T-helper 2 cell treated with Interferon-gamma antibody and Interleukin-4, amounts not matched to agents 5 μg/mL and 100 μg/mL, for 36 hours (primary cell): ENCODE measurements around the gene PRIMA1.

Source experiments
- DNase-seq: peaks from one replicate; pipeline ENCODE4 v3.0.0; 2021; ENCODE audit warnings: low spot score
- H3K27ac Mint-ChIP-seq: one replicate; pipeline ENCODE4 v1.8.0; 2021; ENCODE audit warnings: mild to moderate bottlenecking, mixed read lengths
- H3K27me3 Mint-ChIP-seq: one replicate; pipeline ENCODE4 v1.8.0; 2021; ENCODE audit warnings: low read depth, mixed read lengths
- H3K36me3 Mint-ChIP-seq: one replicate; pipeline ENCODE4 v1.8.0; 2021; ENCODE audit warnings: low read depth, mixed read lengths
- H3K4me1 Mint-ChIP-seq: one replicate; pipeline ENCODE4 v1.8.0; 2021; ENCODE audit warnings: low read depth, mixed read lengths
- H3K4me3 Mint-ChIP-seq: one replicate; pipeline ENCODE4 v1.8.0; 2022; ENCODE audit warnings: mild to moderate bottlenecking, moderate library complexity, mixed read lengths
- H3K9me3 Mint-ChIP-seq: one replicate; pipeline ENCODE4 v1.8.0; 2021; ENCODE audit warnings: mixed read lengths

Gene PRIMA1

DNA sequence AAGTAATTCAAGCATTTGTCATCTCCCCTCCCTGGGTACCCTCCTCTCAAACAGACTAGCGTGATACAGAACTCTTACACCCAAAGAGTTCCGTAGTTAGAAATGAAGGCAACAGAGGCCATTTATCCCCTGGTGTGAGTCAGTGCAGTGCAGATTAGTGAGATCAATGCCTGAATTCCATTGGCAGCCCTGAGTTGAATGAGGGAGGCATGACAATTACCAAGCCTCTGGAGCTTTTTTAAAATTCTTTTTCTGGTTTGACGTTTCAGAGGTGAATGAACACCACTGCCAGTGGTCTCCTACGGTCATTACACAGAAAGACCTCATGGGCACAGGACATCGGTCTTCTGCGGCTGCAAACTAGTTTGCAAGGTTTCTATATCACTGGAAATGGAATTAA, 94.4 kb downstream of the PRIMA1 start:
- no peak for DNase-seq
- Mint-ChIP-seq H3K27me3 (peaks cover 4% of the 10 kb centered on the region), H3K4me3 (no peak overlapping the region), H3K9me3 (no peaks in the 10 kb centered on the region), H3K4me1 (no peaks in the 10 kb centered on the region), H3K36me3 (no peaks in the 10 kb centered on the region), H3K27ac (no peak overlapping the region)

- no peak for DNase-seq
- Mint-ChIP-seq H3K36me3 (no peaks in the 10 kb centered on the region), H3K27me3 (peaks cover 16% of the 10 kb centered on the region), H3K4me1 (no peaks in the 10 kb centered on the region), H3K27ac (no peak overlapping the region), H3K9me3 (no peaks in the 10 kb centered on the region), H3K4me3 (no peak overlapping the region)
These were observed 97.1 kb downstream of the PRIMA1 start for GRCh38 chr14:93691042-93691780.

DNA sequence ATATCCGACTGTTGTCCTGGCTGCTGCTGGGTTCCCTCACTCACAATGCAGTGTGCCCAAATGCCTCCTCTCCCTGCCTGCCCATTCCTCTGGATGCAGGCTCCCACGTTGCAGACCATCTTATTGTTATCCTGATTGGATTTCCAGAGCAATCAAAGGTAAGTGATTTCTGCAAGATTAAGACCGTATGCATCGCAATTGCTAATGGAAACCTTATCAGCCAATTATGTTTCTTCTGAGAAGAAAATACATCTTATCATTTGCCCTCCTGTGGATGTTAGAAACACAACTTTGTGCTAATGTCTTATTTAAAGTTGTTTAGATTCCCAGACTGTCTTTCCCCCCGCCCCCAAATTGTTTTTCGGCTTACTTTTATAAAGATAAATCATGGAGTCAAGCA, 98.1 kb downstream of the PRIMA1 start:
- Mint-ChIP-seq H3K27ac (no peak overlapping the region), H3K4me3 (no peak overlapping the region), H3K9me3 (no peaks in the 10 kb centered on the region), H3K36me3 (no peaks in the 10 kb centered on the region), H3K4me1 (no peaks in the 10 kb centered on the region), H3K27me3 (peaks cover 18% of the 10 kb centered on the region)
- DNase-seq, result no peak

GRCh38 chr14:93688820-93689219, 99.5 kb downstream of the PRIMA1 start:
- no peaks in the 10 kb centered on the region for H3K4me1 Mint-ChIP-seq
- H3K36me3 Mint-ChIP-seq, result no peaks in the 10 kb centered on the region
- DNase-seq, result no peak
- H3K27me3 Mint-ChIP-seq, result peaks cover 20% of the 10 kb centered on the region
- H3K9me3 Mint-ChIP-seq, result no peaks in the 10 kb centered on the region
- no peak overlapping the region for H3K27ac Mint-ChIP-seq
- no peak overlapping the region for H3K4me3 Mint-ChIP-seq

DNA sequence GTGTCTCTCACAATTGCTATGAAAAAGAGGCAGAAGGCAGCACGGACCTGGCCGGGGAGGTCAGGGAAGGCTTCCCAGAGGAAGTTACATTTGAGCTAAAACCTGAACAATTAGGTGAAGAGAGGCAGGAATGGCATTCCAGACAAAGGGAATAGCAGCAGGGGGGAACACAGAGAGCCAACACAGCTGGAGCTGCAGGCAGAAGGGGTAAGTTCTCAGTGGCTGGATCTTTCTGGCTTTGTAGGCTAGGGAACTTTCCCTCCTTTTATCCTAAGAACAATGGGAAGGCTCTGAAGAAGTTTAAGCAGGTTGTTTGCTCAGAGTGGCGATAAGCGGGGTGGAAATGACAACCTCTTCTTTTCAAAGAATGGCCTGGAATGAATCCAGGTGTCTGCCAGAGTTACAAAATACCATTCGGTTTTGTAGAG, 100.0 kb downstream of the PRIMA1 start:
- H3K36me3 Mint-ChIP-seq, result no peaks in the 10 kb centered on the region
- H3K4me3 Mint-ChIP-seq, result no peak overlapping the region
- H3K27me3 Mint-ChIP-seq, result peaks cover 20% of the 10 kb centered on the region
- DNase-seq, result no peak
- no peaks in the 10 kb centered on the region for H3K4me1 Mint-ChIP-seq
- no peak overlapping the region for H3K27ac Mint-ChIP-seq
- no peaks in the 10 kb centered on the region for H3K9me3 Mint-ChIP-seq

DNA sequence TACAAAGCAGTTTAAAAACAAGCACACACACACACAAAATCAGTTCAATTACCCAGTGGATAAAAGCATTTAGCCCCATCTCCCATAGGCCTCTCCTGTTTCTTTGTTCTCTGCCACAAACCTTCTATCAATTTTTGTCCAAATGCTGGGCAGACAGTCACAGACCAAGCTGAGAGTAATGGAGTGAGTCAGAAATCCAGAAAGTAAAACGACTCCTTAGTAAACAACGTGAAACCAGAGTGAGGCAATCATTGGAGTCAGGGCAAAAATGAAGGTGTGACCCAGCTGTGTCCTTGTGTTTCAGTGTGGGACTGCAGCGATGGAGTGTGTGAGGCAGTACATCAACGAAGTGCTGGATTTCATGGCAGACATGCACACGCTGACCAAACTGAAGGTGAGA, 102.0 kb downstream of the PRIMA1 start:
- no peaks in the 10 kb centered on the region for H3K4me1 Mint-ChIP-seq
- no peak overlapping the region for H3K27ac Mint-ChIP-seq
- no peaks in the 10 kb centered on the region for H3K36me3 Mint-ChIP-seq
- H3K27me3 Mint-ChIP-seq, result peaks cover 21% of the 10 kb centered on the region
- DNase-seq, result no peak
- H3K9me3 Mint-ChIP-seq, result no peaks in the 10 kb centered on the region
- no peak overlapping the region for H3K4me3 Mint-ChIP-seq

DNA sequence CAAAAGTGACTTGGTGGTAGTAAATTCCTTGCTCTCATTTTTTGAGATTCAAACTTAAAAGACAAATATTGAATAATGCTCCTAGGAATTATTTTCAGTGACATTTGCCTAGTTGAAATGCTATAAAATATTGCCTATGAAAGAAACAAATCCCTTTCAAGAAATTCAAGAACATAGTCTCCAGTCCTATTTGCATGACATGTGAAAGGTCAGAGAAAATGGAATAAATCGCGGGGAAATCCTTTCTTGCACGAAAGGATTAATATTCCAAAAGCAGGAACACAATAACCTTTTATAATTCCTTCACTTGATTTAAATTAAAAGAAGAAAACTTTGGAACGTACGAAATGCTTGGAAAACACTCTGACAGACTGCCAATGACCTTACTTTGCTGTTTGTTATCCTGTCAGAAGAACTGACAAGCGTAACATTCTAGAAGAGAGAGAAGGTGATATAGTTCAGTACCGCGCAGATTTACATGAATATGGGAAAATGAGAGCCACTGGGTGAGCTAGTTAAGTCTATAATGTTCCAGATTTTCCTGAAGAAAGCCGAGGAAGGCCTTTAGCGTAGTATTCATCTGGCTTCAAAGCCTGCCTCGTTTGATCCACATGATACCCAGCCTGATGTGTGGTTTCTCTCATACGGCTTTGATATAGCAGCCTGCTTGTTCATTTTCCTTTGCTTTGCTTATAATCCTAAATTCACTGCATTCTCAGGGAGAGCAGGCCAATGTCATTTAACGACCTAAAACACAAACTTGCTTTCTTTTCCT, 103.0 kb downstream of the PRIMA1 start:
- Mint-ChIP-seq H3K9me3 (no peaks in the 10 kb centered on the region), H3K4me1 (no peaks in the 10 kb centered on the region)

DNA sequence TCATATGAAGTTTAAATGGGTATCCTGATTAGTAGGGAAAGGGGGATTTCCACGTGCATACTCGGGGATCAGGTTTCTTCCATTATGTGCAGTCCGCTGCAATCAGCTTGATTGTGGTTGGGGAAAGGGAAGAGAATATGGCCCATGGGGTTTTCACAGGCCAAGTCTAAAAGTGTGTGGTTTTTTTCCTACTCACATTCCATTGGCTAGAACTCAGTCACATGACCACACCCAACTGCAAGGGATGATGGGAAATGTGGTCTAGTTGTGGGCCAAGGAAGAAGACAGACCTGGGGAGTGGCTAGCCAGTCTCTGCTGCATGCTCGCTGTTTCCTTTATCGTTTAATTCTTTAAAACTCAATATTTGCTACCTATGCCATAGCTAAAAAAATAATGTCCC, 105.1 kb downstream of the PRIMA1 start:
- H3K4me3 Mint-ChIP-seq, result no peak overlapping the region
- H3K36me3 Mint-ChIP-seq, result no peaks in the 10 kb centered on the region
- no peaks in the 10 kb centered on the region for H3K4me1 Mint-ChIP-seq
- peaks cover 20% of the 10 kb centered on the region for H3K27me3 Mint-ChIP-seq
- no peak for DNase-seq
- H3K9me3 Mint-ChIP-seq, result no peaks in the 10 kb centered on the region
- H3K27ac Mint-ChIP-seq, result no peak overlapping the region

More for the DNA sequence above, 103.0 kb downstream of the PRIMA1 start:
- Mint-ChIP-seq H3K27ac (no peak overlapping the region), H3K4me3 (no peak overlapping the region), H3K27me3 (peaks cover 21% of the 10 kb centered on the region), H3K36me3 (no peaks in the 10 kb centered on the region)
- no peak for DNase-seq

- no peak for DNase-seq
- no peak overlapping the region for H3K27ac Mint-ChIP-seq
- H3K27me3 Mint-ChIP-seq, result peaks cover 12% of the 10 kb centered on the region
- no peaks in the 10 kb centered on the region for H3K9me3 Mint-ChIP-seq
- no peak overlapping the region for H3K4me3 Mint-ChIP-seq
- no peaks in the 10 kb centered on the region for H3K4me1 Mint-ChIP-seq
- H3K36me3 Mint-ChIP-seq, result no peaks in the 10 kb centered on the region
These were observed 105.8 kb downstream of the PRIMA1 start for GRCh38 chr14:93682459-93682858.

DNA sequence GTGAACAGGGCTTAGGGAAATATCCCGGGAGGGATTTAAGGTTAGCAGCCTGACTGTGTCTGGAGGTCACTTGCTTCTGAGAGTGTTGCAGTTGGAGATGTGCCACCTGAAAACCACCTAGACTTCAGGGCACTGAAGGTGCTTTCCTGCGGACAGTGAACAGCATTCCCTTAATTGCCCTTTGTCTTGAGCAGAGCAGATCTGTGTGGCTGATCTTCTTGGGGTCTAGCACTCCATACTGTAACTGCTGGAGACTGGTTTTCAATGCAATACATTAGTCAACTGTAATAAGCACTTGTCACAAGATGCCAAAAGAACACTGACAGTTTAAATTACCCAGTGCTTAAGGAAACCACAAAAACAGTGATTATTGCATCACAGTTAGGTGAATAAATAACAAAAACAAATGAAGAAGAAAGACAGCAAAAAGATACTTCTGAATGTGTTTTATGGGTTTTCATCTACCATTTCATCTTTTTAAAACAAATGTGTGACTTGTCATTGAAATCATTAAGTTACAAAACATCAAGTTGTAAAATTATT, 111.8 kb downstream of the PRIMA1 start:
- no peaks in the 10 kb centered on the region for H3K36me3 Mint-ChIP-seq
- no peaks in the 10 kb centered on the region for H3K9me3 Mint-ChIP-seq
- H3K27me3 Mint-ChIP-seq, result peaks cover 9% of the 10 kb centered on the region
- no peaks in the 10 kb centered on the region for H3K4me1 Mint-ChIP-seq
- H3K4me3 Mint-ChIP-seq, result no peak overlapping the region
- DNase-seq, result no peak
- H3K27ac Mint-ChIP-seq, result no peak overlapping the region

- no peak for DNase-seq
- H3K4me3 Mint-ChIP-seq, result no peak overlapping the region
- no peak overlapping the region for H3K27ac Mint-ChIP-seq
- H3K4me1 Mint-ChIP-seq, result no peaks in the 10 kb centered on the region
- peaks cover 9% of the 10 kb centered on the region for H3K27me3 Mint-ChIP-seq
- H3K36me3 Mint-ChIP-seq, result no peaks in the 10 kb centered on the region
- H3K9me3 Mint-ChIP-seq, result no peaks in the 10 kb centered on the region
These were observed 112.6 kb downstream of the PRIMA1 start for GRCh38 chr14:93675651-93676050.

DNA sequence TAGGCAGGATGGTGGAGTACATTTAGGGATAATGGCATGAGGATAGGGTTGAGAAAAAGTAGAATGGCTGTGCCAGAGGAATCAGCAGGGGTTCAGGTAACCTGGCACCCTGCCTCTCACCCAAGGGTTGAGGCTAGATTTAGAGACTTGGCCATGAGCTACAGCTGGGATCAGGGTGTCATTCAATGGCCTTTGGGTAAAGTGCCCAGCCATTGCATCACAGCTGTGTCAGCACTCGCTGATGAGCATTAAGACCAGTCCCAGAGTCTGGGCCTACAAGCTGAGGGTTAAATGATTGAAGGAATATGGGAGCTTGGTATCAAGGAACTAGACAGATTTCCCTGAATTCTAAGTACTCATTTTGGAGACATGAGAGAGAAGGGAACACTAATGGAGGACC, 113.9 kb downstream of the PRIMA1 start:
- no peak for DNase-seq
- no peak overlapping the region for H3K4me3 Mint-ChIP-seq
- no peaks in the 10 kb centered on the region for H3K36me3 Mint-ChIP-seq
- H3K27ac Mint-ChIP-seq, result no peak overlapping the region
- H3K27me3 Mint-ChIP-seq, result peaks cover 9% of the 10 kb centered on the region
- H3K9me3 Mint-ChIP-seq, result no peaks in the 10 kb centered on the region
- H3K4me1 Mint-ChIP-seq, result no peaks in the 10 kb centered on the region

- no peak overlapping the region for H3K4me3 Mint-ChIP-seq
- peaks cover 11% of the 10 kb centered on the region for H3K27me3 Mint-ChIP-seq
- DNase-seq, result no peak
- no peaks in the 10 kb centered on the region for H3K36me3 Mint-ChIP-seq
- H3K9me3 Mint-ChIP-seq, result peaks cover 24% of the 10 kb centered on the region
- no peaks in the 10 kb centered on the region for H3K4me1 Mint-ChIP-seq
- H3K27ac Mint-ChIP-seq, result no peak overlapping the region
These were observed 118.7 kb downstream of the PRIMA1 start for GRCh38 chr14:93669632-93670031.
